ENCODE measurements around the gene VIPR2. TPM values are rescaled to one million over a fixed set of nuclear protein-coding genes. Genes with fewer than 3 reads are reported as not detected.

Gene VIPR2
- total and polyA plus RNA-seq, 8 donors: 3.7 to 13.7 (median 10.6) TPM

GRCh38 chr7:159151231-159151630, 6.6 kb upstream of the VIPR2 start:
- Histone ChIP-seq H3K4me1 (no peaks in the 10 kb centered on the region), H3K27me3 (no peaks in the 10 kb centered on the region), H3K9me3 (no peaks in the 10 kb centered on the region), H3K4me3 (no peak overlapping the region), H3K36me3 (no peaks in the 10 kb centered on the region), H3K27ac (no peak overlapping the region)
- TF ChIP-seq CTCF (IDR thresholded peaks at IDR 0.05): no peak
- DNase-seq: no peak
- no peak for FAIRE-seq
- intact Hi-C loops (cut with DNase I): no loop called here
- 87 to 89% methylated on average over 8 of the region's 8 CpGs for WGBS, 2 donors
- no peak for ATAC-seq

- H3K9me3 ChIP-seq: no peaks in the 10 kb centered on the region
- no peak for TF ChIP-seq CTCF (IDR thresholded peaks at IDR 0.05)
- no peak for DNase-seq
- no peak for FAIRE-seq
- H3K27ac ChIP-seq: no peak overlapping the region
- H3K27me3 ChIP-seq: no peaks in the 10 kb centered on the region
- H3K4me1 ChIP-seq: no peaks in the 10 kb centered on the region
- ATAC-seq: no peak
- no peak overlapping the region for H3K4me3 ChIP-seq
- intact Hi-C loops (cut with DNase I): no loop called here
- 73 to 84% methylated on average over 8 of the region's 8 CpGs for WGBS, 2 donors
- no peaks in the 10 kb centered on the region for H3K36me3 ChIP-seq
Observed at GRCh38 chr7:159149488-159149887, 4.8 kb upstream of the VIPR2 start.

- WGBS, 2 donors: 90 to 92% methylated on average over 17 of the region's 17 CpGs
- DNase-seq (no peak), ATAC-seq (no peak), FAIRE-seq (no peak)
- H3K9me3 ChIP-seq: no peaks in the 10 kb centered on the region
- intact Hi-C loops (cut with DNase I): no loop called here
- H3K4me3 ChIP-seq: no peak overlapping the region
- no peaks in the 10 kb centered on the region for H3K36me3 ChIP-seq
- H3K27ac ChIP-seq: no peak overlapping the region
- no peak for TF ChIP-seq CTCF (IDR thresholded peaks at IDR 0.05)
- H3K4me1 ChIP-seq: no peaks in the 10 kb centered on the region
- no peaks in the 10 kb centered on the region for H3K27me3 ChIP-seq
Observed at GRCh38 chr7:159148430-159149395, 4.0 kb upstream of the VIPR2 start.

GRCh38 chr7:159147687-159148086, 3.0 kb upstream of the VIPR2 start:
- Histone ChIP-seq H3K27me3 (no peaks in the 10 kb centered on the region), H3K4me1 (no peaks in the 10 kb centered on the region), H3K9me3 (no peaks in the 10 kb centered on the region), H3K27ac (no peak overlapping the region), H3K4me3 (no peak overlapping the region), H3K36me3 (no peaks in the 10 kb centered on the region)
- DNase-seq (no peak), ATAC-seq (no peak), FAIRE-seq (no peak)
- no peak for TF ChIP-seq CTCF (IDR thresholded peaks at IDR 0.05)
- 63 to 65% methylated on average over 4 of the region's 4 CpGs for whole genome bisulfite sequencing, 2 donors
- intact Hi-C loops (cut with DNase I): no loop called here

- Histone ChIP-seq H3K27me3 (no peaks in the 10 kb centered on the region), H3K4me3 (no peak overlapping the region), H3K27ac (no peak overlapping the region), H3K9me3 (no peaks in the 10 kb centered on the region), H3K36me3 (no peaks in the 10 kb centered on the region), H3K4me1 (no peaks in the 10 kb centered on the region)
- no peak for TF ChIP-seq CTCF (IDR thresholded peaks at IDR 0.05)
- DNase-seq: peak in 1 of 6 donors; percentile 16
- 65 to 73% methylated on average over 13 of the region's 13 CpGs for WGBS, 2 donors
- no peak for FAIRE-seq
- ATAC-seq: no peak
- intact Hi-C loops (cut with DNase I): no loop called here
Observed at GRCh38 chr7:159147246-159147645, 2.6 kb upstream of the VIPR2 start.
